ENCODE measurements around the gene ZBTB43. TPM values are rescaled to one million over a fixed set of nuclear protein-coding genes. Genes with fewer than 3 reads are reported as not detected.

Gene ZBTB43
- total RNA-seq, 1 experiment from 2014 or later: 32.4 TPM

GRCh38 chr9:126756876-126757415 lies 47.9 kb upstream of the ZBTB43 start:
- BruUV-seq (replicated peaks): no TSS peak
- no peak overlapping the region for H3K4me3 Mint-ChIP-seq (ENCODE audit: unreplicated experiment)
- intact Hi-C loops (cut with micrococcal nuclease): no loop called here
- ChIA-PET POLR2A (interaction anchor here (0.6 kb wide), 1 partner anchor 94 kb away, joined by 3 read pairs; no protein-coding TSS in a partner anchor), CTCF (interaction anchor here (0.6 to 1.4 kb wide), 3 partner anchors 51 to 1113 kb away, joined by 3 read pairs; no protein-coding TSS in a partner anchor)
- peaks cover 5% of the 10 kb centered on the region for H3K4me1 Mint-ChIP-seq (ENCODE audit: insufficient read depth, unreplicated experiment)
- no peaks in the 10 kb centered on the region for H3K9me3 Mint-ChIP-seq (ENCODE audit: unreplicated experiment)
- DNase-seq (ENCODE audit: unreplicated experiment): no peak
- no peaks in the 10 kb centered on the region for H3K36me3 Mint-ChIP-seq (ENCODE audit: insufficient read depth, unreplicated experiment)
- TF ChIP-seq CTCF (IDR thresholded peaks at IDR 0.05; ENCODE audit: unreplicated experiment): no peak
- H3K27ac Mint-ChIP-seq (ENCODE audit: low read depth, unreplicated experiment): no peak overlapping the region
- H3K27me3 Mint-ChIP-seq (ENCODE audit: insufficient read depth, unreplicated experiment): peaks cover under 1% of the 10 kb centered on the region

DNA sequence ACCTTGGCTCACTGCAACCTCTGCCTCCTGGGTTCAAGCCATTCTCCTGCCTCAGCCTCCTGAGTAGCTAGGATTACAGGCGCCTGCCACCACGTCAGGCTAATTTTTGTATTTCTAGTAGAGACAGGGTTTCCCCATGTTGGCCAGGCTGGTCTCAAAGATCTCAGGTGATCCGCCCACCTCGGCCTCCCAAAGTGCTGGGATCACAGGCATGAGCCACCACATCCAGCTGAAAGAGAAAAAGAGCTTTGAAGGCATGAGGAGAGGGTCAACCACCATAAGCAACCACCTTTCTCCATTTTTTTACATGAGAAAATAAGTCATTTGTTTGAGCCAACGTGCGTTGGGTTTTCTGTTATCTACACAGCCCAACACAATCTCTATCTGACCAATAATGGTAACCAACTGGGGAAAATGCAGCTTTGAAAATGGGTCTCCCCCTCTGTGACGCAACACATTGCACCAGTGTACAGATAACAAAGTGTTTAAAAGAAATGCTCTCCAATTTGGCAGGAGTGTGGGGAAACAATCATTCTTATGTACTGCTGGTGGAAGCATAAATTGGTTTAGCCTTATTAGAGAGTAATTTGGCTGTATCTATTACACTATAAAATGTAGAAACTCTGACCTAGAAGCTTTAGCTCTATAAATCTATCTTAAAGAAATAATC lies 45.8 kb upstream of the ZBTB43 start:
- BruUV-seq (replicated peaks): no TSS peak
- H3K4me3 Mint-ChIP-seq (ENCODE audit: unreplicated experiment): no peak overlapping the region
- ChIA-PET CTCF (interaction anchor here (0.6 to 3.4 kb wide), 2 partner anchors 53 to 108 kb away, joined by 3 to 16 read pairs; no protein-coding TSS in a partner anchor), POLR2A (interaction anchor here (0.5 kb wide), 1 partner anchor 45 kb away, joined by 3 read pairs; no protein-coding TSS in a partner anchor)
- DNase-seq (ENCODE audit: unreplicated experiment): no peak
- no peaks in the 10 kb centered on the region for H3K36me3 Mint-ChIP-seq (ENCODE audit: insufficient read depth, unreplicated experiment)
- H3K9me3 Mint-ChIP-seq (ENCODE audit: unreplicated experiment): no peaks in the 10 kb centered on the region
- no peaks in the 10 kb centered on the region for H3K27me3 Mint-ChIP-seq (ENCODE audit: insufficient read depth, unreplicated experiment)
- intact Hi-C loops (cut with micrococcal nuclease): no loop called here
- H3K4me1 Mint-ChIP-seq (ENCODE audit: insufficient read depth, unreplicated experiment): no peaks in the 10 kb centered on the region
- no peak for TF ChIP-seq CTCF (IDR thresholded peaks at IDR 0.05; ENCODE audit: unreplicated experiment)
- no peak overlapping the region for H3K27ac Mint-ChIP-seq (ENCODE audit: low read depth, unreplicated experiment)

DNA sequence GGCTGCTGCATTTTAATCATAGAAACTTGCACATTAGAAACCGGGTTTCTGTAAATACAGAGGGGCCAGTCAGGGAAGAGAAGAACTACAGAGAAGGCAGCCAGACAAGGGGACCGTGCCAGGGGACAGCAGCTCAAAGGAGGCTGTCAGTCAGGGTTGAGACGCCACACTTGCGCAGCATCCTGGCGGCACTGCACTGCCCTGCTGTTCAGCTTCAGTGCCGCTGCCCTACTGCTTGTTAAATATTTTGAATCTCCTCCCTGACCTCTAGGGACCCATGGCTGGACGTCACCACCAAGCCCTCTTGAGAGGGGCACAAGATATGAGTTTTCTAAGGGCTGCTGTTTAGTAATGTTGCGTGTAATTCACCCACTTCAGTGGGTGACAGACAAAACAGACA lies 43.6 kb upstream of the ZBTB43 start:
- ChIA-PET POLR2A (no interaction called here), CTCF (interaction anchor here (0.7 to 3.4 kb wide), 3 partner anchors 19 to 55 kb away, joined by 3 to 16 read pairs (median 3); no protein-coding TSS in a partner anchor)
- no peak overlapping the region for H3K4me3 Mint-ChIP-seq (ENCODE audit: unreplicated experiment)
- no peak for TF ChIP-seq CTCF (IDR thresholded peaks at IDR 0.05; ENCODE audit: unreplicated experiment)
- intact Hi-C loops (cut with micrococcal nuclease): no loop called here
- no peaks in the 10 kb centered on the region for H3K27me3 Mint-ChIP-seq (ENCODE audit: insufficient read depth, unreplicated experiment)
- no TSS peak for BruUV-seq (replicated peaks)
- no peaks in the 10 kb centered on the region for H3K36me3 Mint-ChIP-seq (ENCODE audit: insufficient read depth, unreplicated experiment)
- H3K4me1 Mint-ChIP-seq (ENCODE audit: insufficient read depth, unreplicated experiment): no peaks in the 10 kb centered on the region
- no peak for DNase-seq (ENCODE audit: unreplicated experiment)
- H3K9me3 Mint-ChIP-seq (ENCODE audit: unreplicated experiment): no peaks in the 10 kb centered on the region
- H3K27ac Mint-ChIP-seq (ENCODE audit: low read depth, unreplicated experiment): no peak overlapping the region

DNA sequence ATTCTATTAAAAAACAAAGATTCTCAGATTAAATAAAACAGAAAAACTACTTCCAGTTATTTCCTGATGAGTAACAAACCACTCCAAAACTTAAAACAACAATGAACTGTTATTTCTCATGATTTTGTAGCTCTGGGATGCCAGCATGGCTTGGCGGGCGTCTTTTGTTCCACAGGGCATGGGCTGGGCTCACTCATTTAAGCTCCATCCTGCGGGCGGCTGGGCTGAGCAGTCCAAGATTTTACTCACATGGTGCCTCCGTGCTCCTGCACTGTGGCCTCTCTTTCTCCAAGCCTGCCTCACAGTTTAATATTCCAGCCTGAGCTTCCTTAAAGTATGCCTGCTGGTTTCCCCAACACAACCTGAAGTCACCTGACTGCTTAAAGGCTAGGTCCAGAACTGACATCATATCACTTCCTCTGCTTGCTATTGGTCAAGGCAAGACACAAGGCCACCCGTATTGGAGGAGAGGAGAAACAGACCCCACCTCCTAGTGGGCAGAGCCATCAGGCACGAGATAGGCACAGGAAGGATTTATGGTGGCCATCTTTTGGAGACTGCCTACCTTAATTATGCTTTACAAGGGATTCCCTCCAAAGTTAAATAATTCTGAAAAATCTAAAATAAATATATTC lies 41.6 kb upstream of the ZBTB43 start:
- no TSS peak for BruUV-seq (replicated peaks)
- DNase-seq (ENCODE audit: unreplicated experiment): no peak
- H3K4me1 Mint-ChIP-seq (ENCODE audit: insufficient read depth, unreplicated experiment): no peaks in the 10 kb centered on the region
- H3K36me3 Mint-ChIP-seq (ENCODE audit: insufficient read depth, unreplicated experiment): no peaks in the 10 kb centered on the region
- TF ChIP-seq CTCF (IDR thresholded peaks at IDR 0.05; ENCODE audit: unreplicated experiment): no peak
- no peak overlapping the region for H3K4me3 Mint-ChIP-seq (ENCODE audit: unreplicated experiment)
- H3K9me3 Mint-ChIP-seq (ENCODE audit: unreplicated experiment): no peaks in the 10 kb centered on the region
- H3K27ac Mint-ChIP-seq (ENCODE audit: low read depth, unreplicated experiment): no peak overlapping the region
- intact Hi-C loops (cut with micrococcal nuclease): no loop called here
- H3K27me3 Mint-ChIP-seq (ENCODE audit: insufficient read depth, unreplicated experiment): no peaks in the 10 kb centered on the region
- POLR2A ChIA-PET: interaction anchor here (0.6 kb wide), 2 partner anchors 58 to 92 kb away, joined by 3 read pairs; no protein-coding TSS in a partner anchor
- CTCF ChIA-PET: interaction anchor here (1.4 kb wide), 1 partner anchor 57 kb away, joined by 4 read pairs; no protein-coding TSS in a partner anchor
